HEK293 (cell line): ENCODE results near the gene CRELD1.

ENCODE experiments used
- CTCF ChIA-PET: fragments of 350-600 bp; formaldehyde crosslinking; extraction: SDS; loops from one replicate; lab custom pipeline; 2021; ENCODE audit warnings: antibody characterized with exemption; lab: Yijun Ruan, JAX
- POLR2A ChIA-PET: fragments of 300-600 bp; formaldehyde crosslinking; extraction: SDS; loops from one replicate; lab custom pipeline; 2020; ENCODE audit warnings: antibody characterized with exemption, inconsistent platforms; lab: Yijun Ruan, JAX
- H3K27ac ChIP-seq: fragments of 200-500 bp; sonication (Bioruptor generic); 2 replicates; pipeline ENCODE4 v1.5.1; 2014; ENCODE audit warnings: low read depth, low read length, control low read depth, inconsistent platforms; ENCODE audit errors: extremely low read depth
- H3K36me3 ChIP-seq, 2 experiments: fragments of 200-500 bp in 1 of 2; sonication (Bioruptor generic) in 1 of 2; 1 replicate in 1 of 2; 2 replicates in 1 of 2; pipeline ENCODE4 v1.5.1; 2014 to 2017; ENCODE audit warnings: inconsistent platforms in 2 of 2, low read length in 2 of 2; ENCODE audit not compliant: control insufficient read depth in 2 of 2, insufficient read depth in 1 of 2
- H3K4me1 ChIP-seq: fragments of 200-500 bp; sonication (Bioruptor generic); 2 replicates; pipeline ENCODE4 v1.5.1; 2014; ENCODE audit warnings: mild to moderate bottlenecking, low read length, inconsistent platforms; ENCODE audit not compliant: control insufficient read depth, insufficient read depth
- H3K4me3 ChIP-seq: 2 replicates; pipeline ENCODE4 v1.5.1; 2011; ENCODE audit warnings: low read depth, mild to moderate bottlenecking, control low read depth, low read length, moderate library complexity
- H3K9me3 ChIP-seq: fragments of 200-500 bp; sonication (Bioruptor generic); 2 replicates; pipeline ENCODE4 v1.5.1; 2014; ENCODE audit warnings: low read depth, low read length, inconsistent platforms; ENCODE audit not compliant: control insufficient read depth, insufficient read depth
- BCL11B ChIP-seq: fragments of 450-650 bp; formaldehyde crosslinking; IDR thresholded peaks from 2 replicates; pipeline ENCODE4 v1.5.1; 2016; ENCODE audit warnings: low read depth, missing biosample characterization, missing genetic modification characterization
- CTCF ChIP-seq: fragments of 450-650 bp; formaldehyde crosslinking; IDR thresholded peaks from 2 replicates; pipeline ENCODE4 v1.5.1; 2016; ENCODE audit warnings: missing biosample characterization, missing genetic modification characterization
- KLF16 ChIP-seq: fragments of 450-650 bp; formaldehyde crosslinking; IDR thresholded peaks from 2 replicates; pipeline ENCODE4 v1.5.1; 2017; ENCODE audit warnings: missing biosample characterization, missing genetic modification characterization
- KLF9 ChIP-seq: fragments of 450-650 bp; formaldehyde crosslinking; IDR thresholded peaks from 2 replicates; pipeline ENCODE4 v1.5.1; 2016; ENCODE audit warnings: missing biosample characterization, missing genetic modification characterization, low read depth
- MEIS1 ChIP-seq: sonication (generic); formaldehyde crosslinking; IDR thresholded peaks from 2 replicates; pipeline ENCODE4 v1.8.1; 2022; ENCODE audit warnings: missing genetic modification reagents, mild to moderate bottlenecking, borderline replicate concordance
- PRDM1 ChIP-seq: fragments of 450-650 bp; formaldehyde crosslinking; IDR thresholded peaks from 2 replicates; pipeline ENCODE4; 2016; ENCODE audit warnings: missing biosample characterization, missing genetic modification characterization
- SP2 ChIP-seq: fragments of 450-650 bp; formaldehyde crosslinking; IDR thresholded peaks from 2 replicates; pipeline ENCODE4 v1.5.1; 2016; ENCODE audit warnings: missing biosample characterization, missing genetic modification characterization
- SP3 ChIP-seq: fragments of 450-650 bp; formaldehyde crosslinking; IDR thresholded peaks from 2 replicates; pipeline ENCODE4 v1.5.1; 2016; ENCODE audit warnings: missing biosample characterization, missing genetic modification characterization
- ZBTB17 ChIP-seq: fragments of 450-650 bp; formaldehyde crosslinking; IDR thresholded peaks from 2 replicates; pipeline ENCODE4 v1.5.1; 2016; ENCODE audit warnings: missing biosample characterization, missing genetic modification characterization
- ZBTB21 ChIP-seq: fragments of 450-650 bp; formaldehyde crosslinking; IDR thresholded peaks from 2 replicates; pipeline ENCODE4 v1.5.1; 2017; ENCODE audit warnings: missing biosample characterization, missing genetic modification characterization
- ZBTB7A ChIP-seq: fragments of 450-650 bp; formaldehyde crosslinking; IDR thresholded peaks from 2 replicates; pipeline ENCODE4 v1.5.1; 2016; ENCODE audit warnings: low read depth, missing biosample characterization, missing genetic modification characterization
- ZNF133 ChIP-seq: fragments of 450-650 bp; formaldehyde crosslinking; IDR thresholded peaks from 2 replicates; pipeline ENCODE4 v1.5.1; 2016; ENCODE audit warnings: missing biosample characterization, missing genetic modification characterization
- ZNF16 ChIP-seq: fragments of 450-650 bp; formaldehyde crosslinking; IDR thresholded peaks from 2 replicates; pipeline ENCODE4 v1.5.1; 2016; ENCODE audit warnings: low read depth, missing biosample characterization, missing genetic modification characterization
- ZNF19 ChIP-seq: fragments of 450-650 bp; formaldehyde crosslinking; IDR thresholded peaks from 2 replicates; pipeline ENCODE4; 2016; ENCODE audit warnings: missing biosample characterization, missing genetic modification characterization, low read depth
- ZNF266 ChIP-seq: fragments of 450-650 bp; formaldehyde crosslinking; IDR thresholded peaks from 2 replicates; pipeline ENCODE4 v1.5.1; 2016; ENCODE audit warnings: missing biosample characterization, missing genetic modification characterization, low read depth
- ZNF302 ChIP-seq: fragments of 450-650 bp; formaldehyde crosslinking; IDR thresholded peaks from 2 replicates; pipeline ENCODE4 v1.5.1; 2016; ENCODE audit warnings: missing biosample characterization, missing genetic modification characterization, low read depth
- ZNF560 ChIP-seq: fragments of 450-650 bp; formaldehyde crosslinking; IDR thresholded peaks from 2 replicates; pipeline ENCODE4 v1.5.1; 2017; ENCODE audit warnings: missing biosample characterization, missing genetic modification characterization, borderline replicate concordance
- ZNF623 ChIP-seq: fragments of 450-650 bp; formaldehyde crosslinking; IDR thresholded peaks from 2 replicates; pipeline ENCODE4 v1.5.1; 2016; ENCODE audit warnings: missing biosample characterization, missing genetic modification characterization
- ZNF677 ChIP-seq: fragments of 450-650 bp; IDR thresholded peaks from 2 replicates; pipeline ENCODE4 v1.5.0; 2018; ENCODE audit warnings: missing biosample characterization, mild to moderate bottlenecking, missing genetic modification characterization, moderate library complexity
- ZNF785 ChIP-seq: fragments of 450-650 bp; formaldehyde crosslinking; IDR thresholded peaks from 2 replicates; pipeline ENCODE4 v1.5.1; 2016; ENCODE audit warnings: missing biosample characterization, missing genetic modification characterization
- TF ChIP-seq, protein P1 (sequence below): fragments of 450-650 bp; formaldehyde crosslinking; IDR thresholded peaks from 2 replicates; pipeline ENCODE4 v1.5.0; 2017; ENCODE audit warnings: missing biosample characterization, missing genetic modification characterization, borderline replicate concordance
- TF ChIP-seq, protein P2 (sequence below): fragments of 450-650 bp; formaldehyde crosslinking; IDR thresholded peaks from 2 replicates; pipeline ENCODE4 v1.5.1; 2016; ENCODE audit warnings: missing biosample characterization, missing genetic modification characterization
- TF ChIP-seq, protein P3 (sequence below): fragments of 450-650 bp; formaldehyde crosslinking; IDR thresholded peaks from 2 replicates; pipeline ENCODE4 v1.5.1; 2016; ENCODE audit warnings: missing biosample characterization, missing genetic modification characterization, borderline replicate concordance

The CRELD1 gene

GRCh38 chr3:9890249-9891071 lies 43.2 kb upstream of the CRELD1 start, which contains the start of gene JAGN1 (continued):
- TF ChIP-seq ZBTB21 (tag by site-specific recombination) (peak; percentile 67), SP2 (peak; percentile 62), ZNF133 (tag by site-specific recombination) (peak; percentile 38; the same call in 1 of the 2 replicates), ZBTB7A (tag by site-specific recombination) (peak; percentile 94), ZNF19 (tag by site-specific recombination) (no peak), ZNF302 (tag by site-specific recombination) (no peak), PRDM1 (tag by site-specific recombination) (peak; percentile 55; the same call in 1 of the 2 replicates), ZNF623 (no peak; the same call in 1 of the 2 replicates), ZBTB17 (tag by site-specific recombination) (peak; percentile 57; the same call in 1 of the 2 replicates), BCL11B (tag by site-specific recombination) (no peak; the same call in none of the 2 replicates), KLF16 (tag by site-specific recombination) (peak; percentile 89), CTCF (tag by site-specific recombination) (peak; percentile 82), MEIS1 (CRISPR knock-in tag) (no peak), ZNF560 (tag by site-specific recombination) (no peak), ZNF16 (no peak), ZNF785 (tag by site-specific recombination) (peak; percentile 73; the same call in 1 of the 2 replicates), KLF9 (peak; percentile 64; the same call in 1 of the 2 replicates), SP3 (tag by site-specific recombination) (peak; percentile 81)
- TF ChIP-seq, protein P1, sequence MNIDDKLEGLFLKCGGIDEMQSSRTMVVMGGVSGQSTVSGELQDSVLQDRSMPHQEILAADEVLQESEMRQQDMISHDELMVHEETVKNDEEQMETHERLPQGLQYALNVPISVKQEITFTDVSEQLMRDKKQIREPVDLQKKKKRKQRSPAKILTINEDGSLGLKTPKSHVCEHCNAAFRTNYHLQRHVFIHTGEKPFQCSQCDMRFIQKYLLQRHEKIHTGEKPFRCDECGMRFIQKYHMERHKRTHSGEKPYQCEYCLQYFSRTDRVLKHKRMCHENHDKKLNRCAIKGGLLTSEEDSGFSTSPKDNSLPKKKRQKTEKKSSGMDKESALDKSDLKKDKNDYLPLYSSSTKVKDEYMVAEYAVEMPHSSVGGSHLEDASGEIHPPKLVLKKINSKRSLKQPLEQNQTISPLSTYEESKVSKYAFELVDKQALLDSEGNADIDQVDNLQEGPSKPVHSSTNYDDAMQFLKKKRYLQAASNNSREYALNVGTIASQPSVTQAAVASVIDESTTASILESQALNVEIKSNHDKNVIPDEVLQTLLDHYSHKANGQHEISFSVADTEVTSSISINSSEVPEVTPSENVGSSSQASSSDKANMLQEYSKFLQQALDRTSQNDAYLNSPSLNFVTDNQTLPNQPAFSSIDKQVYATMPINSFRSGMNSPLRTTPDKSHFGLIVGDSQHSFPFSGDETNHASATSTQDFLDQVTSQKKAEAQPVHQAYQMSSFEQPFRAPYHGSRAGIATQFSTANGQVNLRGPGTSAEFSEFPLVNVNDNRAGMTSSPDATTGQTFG (tag by site-specific recombination) = no peak
- TF ChIP-seq, protein P2, sequence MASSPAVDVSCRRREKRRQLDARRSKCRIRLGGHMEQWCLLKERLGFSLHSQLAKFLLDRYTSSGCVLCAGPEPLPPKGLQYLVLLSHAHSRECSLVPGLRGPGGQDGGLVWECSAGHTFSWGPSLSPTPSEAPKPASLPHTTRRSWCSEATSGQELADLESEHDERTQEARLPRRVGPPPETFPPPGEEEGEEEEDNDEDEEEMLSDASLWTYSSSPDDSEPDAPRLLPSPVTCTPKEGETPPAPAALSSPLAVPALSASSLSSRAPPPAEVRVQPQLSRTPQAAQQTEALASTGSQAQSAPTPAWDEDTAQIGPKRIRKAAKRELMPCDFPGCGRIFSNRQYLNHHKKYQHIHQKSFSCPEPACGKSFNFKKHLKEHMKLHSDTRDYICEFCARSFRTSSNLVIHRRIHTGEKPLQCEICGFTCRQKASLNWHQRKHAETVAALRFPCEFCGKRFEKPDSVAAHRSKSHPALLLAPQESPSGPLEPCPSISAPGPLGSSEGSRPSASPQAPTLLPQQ (tag by site-specific recombination) = peak; percentile 86

- CTCF ChIA-PET = interaction anchor here (0.7 to 2.1 kb wide), 3 partner anchors 41 to 55 kb away, joined by 3 to 7 read pairs (median 4); no protein-coding TSS in a partner anchor
- Histone ChIP-seq H3K36me3 (peaks cover 5 to 21% of the 10 kb centered on the region in 2 experiments), H3K4me1 (no peaks in the 10 kb centered on the region), H3K9me3 (no peaks in the 10 kb centered on the region), H3K4me3 (peak overlapping the region; percentile 73), H3K27ac (peak overlapping the region; percentile 53; the same call in 1 of the 2 replicates)
- POLR2A ChIA-PET = interaction anchor here (0.6 to 3.0 kb wide), 10 partner anchors 8 to 536 kb away, joined by 3 to 24 read pairs (median 3); partner anchors contain the start of genes CIDEC, CRELD1, IL17RC and IL17RE
- 0 out of 2 replicates have a peak, but pooled peaks have one; percentile 1 for TF ChIP-seq ZNF677 (tag by site-specific recombination)
- TF ChIP-seq, protein P3, sequence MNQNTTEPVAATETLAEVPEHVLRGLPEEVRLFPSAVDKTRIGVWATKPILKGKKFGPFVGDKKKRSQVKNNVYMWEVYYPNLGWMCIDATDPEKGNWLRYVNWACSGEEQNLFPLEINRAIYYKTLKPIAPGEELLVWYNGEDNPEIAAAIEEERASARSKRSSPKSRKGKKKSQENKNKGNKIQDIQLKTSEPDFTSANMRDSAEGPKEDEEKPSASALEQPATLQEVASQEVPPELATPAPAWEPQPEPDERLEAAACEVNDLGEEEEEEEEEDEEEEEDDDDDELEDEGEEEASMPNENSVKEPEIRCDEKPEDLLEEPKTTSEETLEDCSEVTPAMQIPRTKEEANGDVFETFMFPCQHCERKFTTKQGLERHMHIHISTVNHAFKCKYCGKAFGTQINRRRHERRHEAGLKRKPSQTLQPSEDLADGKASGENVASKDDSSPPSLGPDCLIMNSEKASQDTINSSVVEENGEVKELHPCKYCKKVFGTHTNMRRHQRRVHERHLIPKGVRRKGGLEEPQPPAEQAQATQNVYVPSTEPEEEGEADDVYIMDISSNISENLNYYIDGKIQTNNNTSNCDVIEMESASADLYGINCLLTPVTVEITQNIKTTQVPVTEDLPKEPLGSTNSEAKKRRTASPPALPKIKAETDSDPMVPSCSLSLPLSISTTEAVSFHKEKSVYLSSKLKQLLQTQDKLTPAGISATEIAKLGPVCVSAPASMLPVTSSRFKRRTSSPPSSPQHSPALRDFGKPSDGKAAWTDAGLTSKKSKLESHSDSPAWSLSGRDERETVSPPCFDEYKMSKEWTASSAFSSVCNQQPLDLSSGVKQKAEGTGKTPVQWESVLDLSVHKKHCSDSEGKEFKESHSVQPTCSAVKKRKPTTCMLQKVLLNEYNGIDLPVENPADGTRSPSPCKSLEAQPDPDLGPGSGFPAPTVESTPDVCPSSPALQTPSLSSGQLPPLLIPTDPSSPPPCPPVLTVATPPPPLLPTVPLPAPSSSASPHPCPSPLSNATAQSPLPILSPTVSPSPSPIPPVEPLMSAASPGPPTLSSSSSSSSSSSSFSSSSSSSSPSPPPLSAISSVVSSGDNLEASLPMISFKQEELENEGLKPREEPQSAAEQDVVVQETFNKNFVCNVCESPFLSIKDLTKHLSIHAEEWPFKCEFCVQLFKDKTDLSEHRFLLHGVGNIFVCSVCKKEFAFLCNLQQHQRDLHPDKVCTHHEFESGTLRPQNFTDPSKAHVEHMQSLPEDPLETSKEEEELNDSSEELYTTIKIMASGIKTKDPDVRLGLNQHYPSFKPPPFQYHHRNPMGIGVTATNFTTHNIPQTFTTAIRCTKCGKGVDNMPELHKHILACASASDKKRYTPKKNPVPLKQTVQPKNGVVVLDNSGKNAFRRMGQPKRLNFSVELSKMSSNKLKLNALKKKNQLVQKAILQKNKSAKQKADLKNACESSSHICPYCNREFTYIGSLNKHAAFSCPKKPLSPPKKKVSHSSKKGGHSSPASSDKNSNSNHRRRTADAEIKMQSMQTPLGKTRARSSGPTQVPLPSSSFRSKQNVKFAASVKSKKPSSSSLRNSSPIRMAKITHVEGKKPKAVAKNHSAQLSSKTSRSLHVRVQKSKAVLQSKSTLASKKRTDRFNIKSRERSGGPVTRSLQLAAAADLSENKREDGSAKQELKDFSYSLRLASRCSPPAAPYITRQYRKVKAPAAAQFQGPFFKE (tag by site-specific recombination) = no peak
- TF ChIP-seq ZNF266 = no peak
Measured at GRCh38 chr3:9891072-9891622, 42.5 kb upstream of the CRELD1 start.
